ENCODE data around the gene GALNT6.

The GALNT6 gene

DNA sequence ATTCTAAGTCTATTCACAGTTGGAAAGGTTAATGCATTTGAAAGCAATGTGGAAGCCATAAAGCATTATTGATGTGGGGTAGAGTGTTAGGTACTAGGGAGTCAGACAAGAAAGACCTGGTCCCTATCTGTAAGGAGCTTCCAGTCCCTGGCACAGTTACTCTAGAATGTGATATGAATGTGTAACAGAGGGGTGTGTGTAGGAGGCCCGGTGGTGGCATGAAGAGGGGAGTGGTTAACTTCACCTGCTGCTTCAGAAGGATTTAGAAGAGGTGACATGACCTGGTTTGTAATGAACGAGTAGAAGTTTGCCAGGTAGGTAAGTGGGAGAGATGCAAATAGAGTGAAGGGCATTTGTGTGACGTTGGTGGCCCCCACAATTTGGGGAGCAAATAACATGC, 15.1 kb upstream of the GALNT6 start:
- no peaks in the 10 kb centered on the region for H3K4me1 ChIP-seq (ENCODE audit: control insufficient read depth, insufficient read depth, low read depth, low read length)
- H2BK15ac ChIP-seq (ENCODE audit: low read depth, poor library complexity, severe bottlenecking), result no peak overlapping the region
- no peak overlapping the region for H3K18ac ChIP-seq (ENCODE audit: low read depth in 1 of 2, low read length in 2 of 2)
- no peak overlapping the region for H3K14ac ChIP-seq (ENCODE audit: low read length in 2 of 2)
- H3K23ac ChIP-seq (ENCODE audit: low read length in 2 of 2), result no peak overlapping the region
- H4K91ac ChIP-seq (ENCODE audit: low read length), result no peak overlapping the region
- no peak overlapping the region for H2BK5ac ChIP-seq (ENCODE audit: low read depth, low read length, poor library complexity, severe bottlenecking)
- H3K9ac ChIP-seq (ENCODE audit: low read length), result no peak overlapping the region
- H2BK120ac ChIP-seq (ENCODE audit: low read depth, low read length), result no peak overlapping the region
- H4K8ac ChIP-seq (ENCODE audit: low read length), result no peak overlapping the region
- no peak overlapping the region for H3K4ac ChIP-seq (ENCODE audit: low read depth in 1 of 2, low read length in 2 of 2)
- H2AFZ ChIP-seq (ENCODE audit: low read depth, low read length), result no peak overlapping the region
- no peaks in the 10 kb centered on the region for H3K79me1 ChIP-seq (replicated peaks; ENCODE audit: low read length, poor library complexity, severe bottlenecking)
- H3K4me2 ChIP-seq (ENCODE audit: low read length, poor library complexity, severe bottlenecking), result no peak overlapping the region
- no peaks in the 10 kb centered on the region for H3K36me3 ChIP-seq (ENCODE audit: control insufficient read depth in 1 of 2, insufficient read depth in 2 of 2, low read depth in 1 of 2, low read length in 2 of 2)
- no peak overlapping the region for H2AK5ac ChIP-seq (ENCODE audit: low read length, severe bottlenecking)
- H2BK12ac ChIP-seq (ENCODE audit: low read length in 2 of 2), result no peak overlapping the region
- H3K27ac ChIP-seq (ENCODE audit: low read length, poor library complexity, severe bottlenecking), result no peak overlapping the region
- no peaks in the 10 kb centered on the region for H3K9me3 ChIP-seq (ENCODE audit: control insufficient read depth, low read length)
- H3K27me3 ChIP-seq (ENCODE audit: control insufficient read depth in 1 of 2, insufficient read depth in 1 of 2, low read length in 2 of 2), result peaks cover 0 to 4% of the 10 kb centered on the region in 2 experiments
- no peak for DNase-seq
- 98% methylated on average over 3 of the region's 3 CpGs for WGBS
- H3K4me3 ChIP-seq (ENCODE audit: insufficient read depth in 1 of 2, low read depth in 1 of 2, low read length in 2 of 2), result no peak overlapping the region

DNA sequence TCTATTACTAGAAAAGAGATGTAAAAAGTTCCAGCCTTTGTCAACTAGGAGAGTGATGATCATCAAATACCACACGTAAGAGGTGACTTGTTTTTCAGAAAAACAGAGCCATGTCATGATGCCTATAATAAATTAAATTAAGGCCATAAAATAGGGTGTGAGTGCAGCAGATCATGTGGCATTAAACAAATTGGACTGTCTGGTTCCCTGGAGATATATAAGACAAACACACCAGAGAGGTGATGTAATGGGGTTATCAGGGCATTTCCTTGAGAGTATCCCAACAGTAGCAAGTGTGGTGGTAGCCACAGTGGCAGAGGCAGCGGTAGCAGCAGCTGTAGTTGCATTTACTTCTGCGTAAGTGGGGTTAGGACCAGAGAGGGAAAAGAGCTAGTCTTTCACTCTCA, 14.6 kb upstream of the GALNT6 start:
- H2BK15ac ChIP-seq (ENCODE audit: low read depth, poor library complexity, severe bottlenecking), result no peak overlapping the region
- H2BK120ac ChIP-seq (ENCODE audit: low read depth, low read length), result no peak overlapping the region
- H3K27ac ChIP-seq (ENCODE audit: low read length, poor library complexity, severe bottlenecking), result no peak overlapping the region
- no peak overlapping the region for H3K18ac ChIP-seq (ENCODE audit: low read depth in 1 of 2, low read length in 2 of 2)
- no peak overlapping the region for H4K91ac ChIP-seq (ENCODE audit: low read length)
- DNase-seq, result no peak
- no peak overlapping the region for H3K4me2 ChIP-seq (ENCODE audit: low read length, poor library complexity, severe bottlenecking)
- H3K23ac ChIP-seq (ENCODE audit: low read length in 2 of 2), result no peak overlapping the region
- H2BK12ac ChIP-seq (ENCODE audit: low read length in 2 of 2), result no peak overlapping the region
- no peak overlapping the region for H3K4ac ChIP-seq (ENCODE audit: low read depth in 1 of 2, low read length in 2 of 2)
- no peaks in the 10 kb centered on the region for H3K9me3 ChIP-seq (ENCODE audit: control insufficient read depth, low read length)
- no peak overlapping the region for H4K8ac ChIP-seq (ENCODE audit: low read length)
- H3K27me3 ChIP-seq (ENCODE audit: control insufficient read depth in 1 of 2, insufficient read depth in 1 of 2, low read length in 2 of 2), result peaks cover 0 to 4% of the 10 kb centered on the region in 2 experiments
- no peaks in the 10 kb centered on the region for H3K4me1 ChIP-seq (ENCODE audit: control insufficient read depth, insufficient read depth, low read depth, low read length)
- no peaks in the 10 kb centered on the region for H3K79me1 ChIP-seq (replicated peaks; ENCODE audit: low read length, poor library complexity, severe bottlenecking)
- H3K4me3 ChIP-seq (ENCODE audit: insufficient read depth in 1 of 2, low read depth in 1 of 2, low read length in 2 of 2), result no peak overlapping the region
- no peak overlapping the region for H3K14ac ChIP-seq (ENCODE audit: low read length in 2 of 2)
- H3K36me3 ChIP-seq (ENCODE audit: control insufficient read depth in 1 of 2, insufficient read depth in 2 of 2, low read depth in 1 of 2, low read length in 2 of 2), result no peaks in the 10 kb centered on the region
- H2AFZ ChIP-seq (ENCODE audit: low read depth, low read length), result no peak overlapping the region
- no peak overlapping the region for H2BK5ac ChIP-seq (ENCODE audit: low read depth, low read length, poor library complexity, severe bottlenecking)
- no peak overlapping the region for H3K9ac ChIP-seq (ENCODE audit: low read length)
- WGBS, result 84% methylated on average over 3 of the region's 3 CpGs
- H2AK5ac ChIP-seq (ENCODE audit: low read length, severe bottlenecking), result no peak overlapping the region

DNA sequence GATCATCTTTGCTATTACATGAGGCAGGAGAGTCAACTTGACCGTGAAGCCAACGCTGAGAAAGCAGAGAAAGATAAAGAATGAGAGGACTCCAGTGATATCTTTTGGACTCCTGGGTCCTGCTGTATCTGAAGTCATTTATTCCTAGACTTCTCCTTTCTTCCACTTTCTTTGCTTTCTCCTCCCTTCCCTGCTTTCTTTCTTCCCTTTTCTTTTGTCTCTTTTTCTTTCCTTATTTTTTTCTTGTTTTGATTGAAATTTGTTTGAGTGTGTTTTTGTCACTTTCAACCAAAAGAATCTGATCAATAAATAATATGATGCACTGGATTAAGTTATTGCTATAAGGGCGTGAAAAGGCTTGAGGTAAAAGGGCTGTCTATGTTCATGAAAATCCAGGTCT, 13.4 kb upstream of the GALNT6 start:
- no peak for DNase-seq
- Histone ChIP-seq H3K18ac (ENCODE audit: low read depth in 1 of 2, low read length in 2 of 2) (no peak overlapping the region), H2BK15ac (ENCODE audit: low read depth, poor library complexity, severe bottlenecking) (no peak overlapping the region), H2BK12ac (ENCODE audit: low read length in 2 of 2) (no peak overlapping the region), H3K36me3 (ENCODE audit: control insufficient read depth in 1 of 2, insufficient read depth in 2 of 2, low read depth in 1 of 2, low read length in 2 of 2) (no peaks in the 10 kb centered on the region), H2AK5ac (ENCODE audit: low read length, severe bottlenecking) (no peak overlapping the region), H3K23ac (ENCODE audit: low read length in 2 of 2) (no peak overlapping the region), H2BK120ac (ENCODE audit: low read depth, low read length) (no peak overlapping the region), H3K27ac (ENCODE audit: low read length, poor library complexity, severe bottlenecking) (no peak overlapping the region), H3K79me1 (replicated peaks; ENCODE audit: low read length, poor library complexity, severe bottlenecking) (no peaks in the 10 kb centered on the region), H2AFZ (ENCODE audit: low read depth, low read length) (no peak overlapping the region), H3K9ac (ENCODE audit: low read length) (no peak overlapping the region), H2BK5ac (ENCODE audit: low read depth, low read length, poor library complexity, severe bottlenecking) (no peak overlapping the region), H3K9me3 (ENCODE audit: control insufficient read depth, low read length) (no peaks in the 10 kb centered on the region), H3K4ac (ENCODE audit: low read depth in 1 of 2, low read length in 2 of 2) (no peak overlapping the region), H3K14ac (ENCODE audit: low read length in 2 of 2) (no peak overlapping the region), H3K27me3 (ENCODE audit: control insufficient read depth in 1 of 2, insufficient read depth in 1 of 2, low read length in 2 of 2) (peaks cover 0 to 4% of the 10 kb centered on the region in 2 experiments), H3K4me3 (ENCODE audit: insufficient read depth in 1 of 2, low read depth in 1 of 2, low read length in 2 of 2) (no peak overlapping the region), H4K8ac (ENCODE audit: low read length) (no peak overlapping the region), H3K4me1 (ENCODE audit: control insufficient read depth, insufficient read depth, low read depth, low read length) (no peaks in the 10 kb centered on the region), H3K4me2 (ENCODE audit: low read length, poor library complexity, severe bottlenecking) (no peak overlapping the region), H4K91ac (ENCODE audit: low read length) (no peak overlapping the region)
- WGBS, result 82% methylated on average over 3 of the region's 3 CpGs

- Histone ChIP-seq H3K4ac (ENCODE audit: low read depth in 1 of 2, low read length in 2 of 2) (no peak overlapping the region), H3K4me3 (ENCODE audit: insufficient read depth in 1 of 2, low read depth in 1 of 2, low read length in 2 of 2) (no peak overlapping the region), H4K8ac (ENCODE audit: low read length) (no peak overlapping the region), H4K91ac (ENCODE audit: low read length) (no peak overlapping the region), H3K9ac (ENCODE audit: low read length) (no peak overlapping the region), H3K14ac (ENCODE audit: low read length in 2 of 2) (no peak overlapping the region), H2AK5ac (ENCODE audit: low read length, severe bottlenecking) (no peak overlapping the region), H3K9me3 (ENCODE audit: control insufficient read depth, low read length) (no peaks in the 10 kb centered on the region), H3K27me3 (ENCODE audit: control insufficient read depth in 1 of 2, insufficient read depth in 1 of 2, low read length in 2 of 2) (peaks cover 0 to 4% of the 10 kb centered on the region in 2 experiments), H3K4me1 (ENCODE audit: control insufficient read depth, insufficient read depth, low read depth, low read length) (no peaks in the 10 kb centered on the region), H3K79me1 (replicated peaks; ENCODE audit: low read length, poor library complexity, severe bottlenecking) (no peaks in the 10 kb centered on the region), H3K18ac (ENCODE audit: low read depth in 1 of 2, low read length in 2 of 2) (no peak overlapping the region), H2BK15ac (ENCODE audit: low read depth, poor library complexity, severe bottlenecking) (no peak overlapping the region), H2BK5ac (ENCODE audit: low read depth, low read length, poor library complexity, severe bottlenecking) (no peak overlapping the region), H3K4me2 (ENCODE audit: low read length, poor library complexity, severe bottlenecking) (no peak overlapping the region), H2AFZ (ENCODE audit: low read depth, low read length) (no peak overlapping the region), H2BK120ac (ENCODE audit: low read depth, low read length) (no peak overlapping the region), H3K36me3 (ENCODE audit: control insufficient read depth in 1 of 2, insufficient read depth in 2 of 2, low read depth in 1 of 2, low read length in 2 of 2) (no peaks in the 10 kb centered on the region), H3K23ac (ENCODE audit: low read length in 2 of 2) (no peak overlapping the region), H2BK12ac (ENCODE audit: low read length in 2 of 2) (no peak overlapping the region), H3K27ac (ENCODE audit: low read length, poor library complexity, severe bottlenecking) (no peak overlapping the region)
- no peak for DNase-seq
- WGBS, result 98% methylated on average over 4 of the region's 4 CpGs
These were observed 12.5 kb upstream of the GALNT6 start for GRCh38 chr12:51403681-51404136.
